Panc1 (cell line): Measurements from ENCODE around the gene CYP51A1. TPM values are rescaled to one million over a fixed set of nuclear protein-coding genes. Genes with fewer than 3 reads are reported as not detected.
"Not testable (repeated sequence)": the region's sequence is repeated elsewhere in the genome, so short reads cannot be mapped to it uniquely, and the experiment has no call there.

Experiments used
- ATAC-seq: fragments of 200-7000 bp; cut with Tn5 transposase; 2 replicates; pipeline ENCODE4 v1.9.1; 2020; ENCODE audit warnings: mild to moderate bottlenecking, moderate library complexity
- BruUV-seq: library from RNA; stranded (reverse); fragments of 400-500 nt; replicated peaks from 2 replicates; lab custom pipeline; 2021; lab: Mats Ljungman, UMichigan
- CTCF ChIA-PET: fragments of 300-600 bp; sonication (Branson Sonifier 250); formaldehyde crosslinking; loops from one replicate; lab custom pipeline; 2022; ENCODE audit warnings: antibody characterized with exemption; lab: Charles Lee
- POLR2A ChIA-PET: fragments of 300-600 bp; sonication (Branson Sonifier 250); formaldehyde crosslinking; loops from one replicate; lab custom pipeline; 2022; ENCODE audit warnings: antibody characterized with exemption; lab: Charles Lee
- DNase-seq: peaks from one replicate; pipeline ENCODE4 v3.0.0-alpha.2; 2010; ENCODE audit warnings: low read depth, low spot score
- H3K27ac ChIP-seq: 2 replicates; pipeline ENCODE4 v1.5.1; 2011; ENCODE audit warnings: mild to moderate bottlenecking, low read length, inconsistent platforms
- H3K27me3 ChIP-seq: fragments of 200-500 bp; sonication (Bioruptor generic); 2 replicates; pipeline ENCODE4 v1.6.0; 2014; ENCODE audit warnings: low read length, inconsistent platforms; ENCODE audit not compliant: control insufficient read depth, insufficient read depth
- H3K36me3 ChIP-seq: fragments of 200-500 bp; sonication (Bioruptor generic); 2 replicates; pipeline ENCODE4 v1.5.1; 2014; ENCODE audit warnings: inconsistent platforms, mild to moderate bottlenecking, low read length, moderate library complexity; ENCODE audit not compliant: control insufficient read depth, insufficient read depth
- H3K4me1 ChIP-seq: 2 replicates; pipeline ENCODE4 v1.5.1; 2011; ENCODE audit warnings: inconsistent platforms, mild to moderate bottlenecking, low read length, moderate library complexity; ENCODE audit not compliant: control insufficient read depth, insufficient read depth
- H3K4me3 ChIP-seq, 2 experiments: 2 replicates each; pipeline ENCODE4 v1.5.1; 2011 to 2012; ENCODE audit warnings: low read depth in 2 of 2, low read length in 2 of 2, mild to moderate bottlenecking in 2 of 2, inconsistent platforms in 1 of 2, moderate library complexity in 1 of 2
- H3K9me3 ChIP-seq: fragments of 200-500 bp; sonication (Bioruptor generic); 2 replicates; pipeline ENCODE4 v1.5.1; 2014; ENCODE audit warnings: low read depth, mild to moderate bottlenecking, inconsistent platforms, low read length, moderate library complexity; ENCODE audit not compliant: control insufficient read depth, insufficient read depth
- CTCF ChIP-seq: fragments of 450-650 bp; IDR thresholded peaks from 2 replicates; pipeline ENCODE4 v1.5.1; 2017; ENCODE audit warnings: mild to moderate bottlenecking
- POLR2AphosphoS5 ChIP-seq: IDR thresholded peaks from 2 replicates; pipeline ENCODE4 v1.6.1; 2012; ENCODE audit warnings: mild to moderate bottlenecking, low read depth, low read length, moderate library complexity
- SIN3A ChIP-seq: IDR thresholded peaks from 2 replicates; pipeline ENCODE4 v1.6.1; 2012; ENCODE audit warnings: low read depth, mild to moderate bottlenecking, low read length, moderate library complexity, borderline replicate concordance; ENCODE audit not compliant: insufficient read depth
- TCF7L2 ChIP-seq: IDR thresholded peaks from 2 replicates; pipeline ENCODE4 v1.6.1; 2011; ENCODE audit warnings: mild to moderate bottlenecking, low read depth, low read length, inconsistent platforms
- in situ Hi-C: cut with HindIII; loops from 2 replicates; pipeline ENCODE4 v1.10.0; 2016; ENCODE audit warnings: low sequenced_read_pairs, low pct_unique_long_range_greater_than_20kb
- intact Hi-C: fragments of 100-400 bp; cut with micrococcal nuclease; formaldehyde crosslinking; loops from one replicate; pipeline ENCODE4 v1.10.0; 2022; ENCODE audit not compliant: unreplicated experiment
- total RNA-seq: library from RNA; stranded (reverse); gene quantifications from one replicate; pipeline ENCODE4 v1.2.1, GENCODE V29; 2021; ENCODE audit not compliant: unreplicated experiment
- TF ChIP-seq, protein P1 (sequence below), 2 experiments: IDR thresholded peaks; 2 replicates each; pipeline ENCODE4 v1.6.1; 2011 to 2012; ENCODE audit warnings: low read depth in 2 of 2, control low read depth in 1 of 2, low read length in 1 of 2, mild to moderate bottlenecking in 1 of 2, moderate library complexity in 1 of 2; ENCODE audit not compliant: insufficient read depth in 1 of 2

The CYP51A1 gene
- total RNA-seq, 1 experiment from 2014 or later: 131 TPM

DNA sequence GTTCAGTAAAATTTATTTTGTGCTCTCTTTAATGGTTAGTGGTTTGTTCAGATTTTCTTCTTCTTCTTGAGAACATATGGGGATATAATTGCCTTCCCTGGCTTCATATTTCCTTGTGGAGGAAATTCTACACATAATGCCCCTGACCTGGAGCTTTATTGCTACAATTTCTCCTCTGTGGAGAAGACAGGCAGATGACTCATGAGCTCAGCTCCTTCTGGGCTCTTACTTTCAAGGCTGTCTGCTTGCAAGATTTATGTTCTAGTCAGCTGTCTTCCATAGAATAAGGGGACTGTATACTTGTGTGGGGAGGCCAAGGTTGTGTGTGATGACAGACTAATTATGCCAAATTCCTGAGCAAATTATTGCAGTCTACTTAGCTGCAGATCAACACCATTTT, 43.1 kb upstream of the CYP51A1 start:
- intact Hi-C loops: no loop called here
- POLR2A ChIA-PET: interaction anchor here (1.1 kb wide), 1 partner anchor 38 kb away, joined by 3 read pairs; no protein-coding TSS in a partner anchor

GRCh38 chr7:92169529-92169928, 35.3 kb upstream of the CYP51A1 start:
- POLR2A ChIA-PET, intact Hi-C loops, ATAC-seq, H3K4me1 ChIP-seq, BruUV-seq, H3K27ac ChIP-seq, H3K36me3 ChIP-seq, DNase-seq, H3K9me3 ChIP-seq, H3K4me3 ChIP-seq, in situ Hi-C loops, H3K27me3 ChIP-seq, CTCF ChIA-PET: not testable (repeated sequence)

More for the DNA sequence above, 43.1 kb upstream of the CYP51A1 start:
- H3K9me3 ChIP-seq: no peaks in the 10 kb centered on the region
- H3K4me3 ChIP-seq: no peak overlapping the region
- DNase-seq (no peak), ATAC-seq (no peak)
- no peak for TF ChIP-seq SIN3A
- no peak for TF ChIP-seq CTCF
- no peak for TF ChIP-seq TCF7L2
- TF ChIP-seq, protein P1, sequence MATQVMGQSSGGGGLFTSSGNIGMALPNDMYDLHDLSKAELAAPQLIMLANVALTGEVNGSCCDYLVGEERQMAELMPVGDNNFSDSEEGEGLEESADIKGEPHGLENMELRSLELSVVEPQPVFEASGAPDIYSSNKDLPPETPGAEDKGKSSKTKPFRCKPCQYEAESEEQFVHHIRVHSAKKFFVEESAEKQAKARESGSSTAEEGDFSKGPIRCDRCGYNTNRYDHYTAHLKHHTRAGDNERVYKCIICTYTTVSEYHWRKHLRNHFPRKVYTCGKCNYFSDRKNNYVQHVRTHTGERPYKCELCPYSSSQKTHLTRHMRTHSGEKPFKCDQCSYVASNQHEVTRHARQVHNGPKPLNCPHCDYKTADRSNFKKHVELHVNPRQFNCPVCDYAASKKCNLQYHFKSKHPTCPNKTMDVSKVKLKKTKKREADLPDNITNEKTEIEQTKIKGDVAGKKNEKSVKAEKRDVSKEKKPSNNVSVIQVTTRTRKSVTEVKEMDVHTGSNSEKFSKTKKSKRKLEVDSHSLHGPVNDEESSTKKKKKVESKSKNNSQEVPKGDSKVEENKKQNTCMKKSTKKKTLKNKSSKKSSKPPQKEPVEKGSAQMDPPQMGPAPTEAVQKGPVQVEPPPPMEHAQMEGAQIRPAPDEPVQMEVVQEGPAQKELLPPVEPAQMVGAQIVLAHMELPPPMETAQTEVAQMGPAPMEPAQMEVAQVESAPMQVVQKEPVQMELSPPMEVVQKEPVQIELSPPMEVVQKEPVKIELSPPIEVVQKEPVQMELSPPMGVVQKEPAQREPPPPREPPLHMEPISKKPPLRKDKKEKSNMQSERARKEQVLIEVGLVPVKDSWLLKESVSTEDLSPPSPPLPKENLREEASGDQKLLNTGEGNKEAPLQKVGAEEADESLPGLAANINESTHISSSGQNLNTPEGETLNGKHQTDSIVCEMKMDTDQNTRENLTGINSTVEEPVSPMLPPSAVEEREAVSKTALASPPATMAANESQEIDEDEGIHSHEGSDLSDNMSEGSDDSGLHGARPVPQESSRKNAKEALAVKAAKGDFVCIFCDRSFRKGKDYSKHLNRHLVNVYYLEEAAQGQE (IDR thresholded peaks at IDR 0.05; ENCODE audit: insufficient read depth in 1 of 2, low read depth in 2 of 2, low read length in 1 of 2): no peak
- TF ChIP-seq POLR2AphosphoS5: no peak
- H3K27ac ChIP-seq: no peak overlapping the region
- CTCF ChIA-PET: interaction anchor here (0.9 kb wide), 1 partner anchor 286 kb away, joined by 3 read pairs; no protein-coding TSS in a partner anchor
- H3K4me1 ChIP-seq: 0 out of 2 replicates have a peak, but pooled peaks cover 3% of the 10 kb centered on the region
- BruUV-seq: no TSS peak
- no peaks in the 10 kb centered on the region for H3K36me3 ChIP-seq
- 0 out of 2 replicates have a peak, but pooled peaks cover 2% of the 10 kb centered on the region for H3K27me3 ChIP-seq
- in situ Hi-C loops: no loop called here

- Histone ChIP-seq H3K4me3 (no peak overlapping the region), H3K4me1 (no peaks in the 10 kb centered on the region), H3K27me3 (peaks cover 26% of the 10 kb centered on the region), H3K9me3 (no peaks in the 10 kb centered on the region), H3K27ac (no peak overlapping the region), H3K36me3 (no peaks in the 10 kb centered on the region)
- ATAC-seq (no peak), DNase-seq (no peak)
- TF ChIP-seq, protein P1 (IDR thresholded peaks at IDR 0.05; ENCODE audit: insufficient read depth in 1 of 2, low read depth in 2 of 2, low read length in 1 of 2): no peak
- TF ChIP-seq SIN3A (no peak), CTCF (no peak), TCF7L2 (no peak), POLR2AphosphoS5 (no peak)
- ChIA-PET POLR2A (interaction anchor here (0.6 kb wide), 1 partner anchor 367 kb away, joined by 5 read pairs; the partner anchor contains the start of genes PEX1 and RBM48), CTCF (no interaction called here)
- in situ Hi-C loops: no loop called here
- BruUV-seq: no TSS peak
- intact Hi-C loops: no loop called here
Measured at GRCh38 chr7:92161271-92161670, 27.0 kb upstream of the CYP51A1 start.
